Hematopoietic multipotent progenitor cell treated with erythropoietin and hydrocortisone succinate and interleukin-3 and kit ligand, for 8 days (in vitro differentiated cells): ENCODE results near the gene IQSEC1.
"Not testable (repeated sequence)": the region's sequence is repeated elsewhere in the genome, so short reads cannot be mapped to it uniquely, and the experiment has no call there.

Experiments
- DNase-seq: peaks from one replicate; pipeline ENCODE4 v3.0.0-alpha.2; 2015

IQSEC1 gene

GRCh38 chr3:12884790-12885582, 188.2 kb downstream of the IQSEC1 start:
- no peak for DNase-seq

- no peak for DNase-seq
Measured at GRCh38 chr3:12884186-12884680, 189.0 kb downstream of the IQSEC1 start.

GRCh38 chr3:12882336-12883310, 190.6 kb downstream of the IQSEC1 start:
- no peak for DNase-seq

- not testable (repeated sequence) for DNase-seq
Measured at GRCh38 chr3:12881858-12882257, 191.4 kb downstream of the IQSEC1 start.

GRCh38 chr3:12879191-12879815, 193.9 kb downstream of the IQSEC1 start:
- peak; percentile 55 for DNase-seq

GRCh38 chr3:12878758-12879157, 194.5 kb downstream of the IQSEC1 start:
- peak; percentile 87 for DNase-seq

GRCh38 chr3:12878141-12878574, 195.1 kb downstream of the IQSEC1 start:
- DNase-seq = peak; percentile 59

GRCh38 chr3:12877040-12877439, 196.2 kb downstream of the IQSEC1 start:
- DNase-seq = no peak

GRCh38 chr3:12875857-12876836, 197.1 kb downstream of the IQSEC1 start:
- DNase-seq = peak; percentile 77

GRCh38 chr3:12871404-12871983, 201.7 kb downstream of the IQSEC1 start:
- DNase-seq = no peak

GRCh38 chr3:12870942-12871341, 202.3 kb downstream of the IQSEC1 start:
- no peak for DNase-seq

GRCh38 chr3:12869035-12869621, 204.1 kb downstream of the IQSEC1 start:
- DNase-seq = no peak

- DNase-seq = peak; percentile 90
Measured at GRCh38 chr3:12868039-12869034, 204.9 kb downstream of the IQSEC1 start.

- no peak for DNase-seq
Measured at GRCh38 chr3:12866836-12867235, 206.4 kb downstream of the IQSEC1 start.

GRCh38 chr3:12865271-12865670, 208.0 kb downstream of the IQSEC1 start:
- no peak for DNase-seq

- DNase-seq = no peak
Measured at GRCh38 chr3:12862387-12862786, 210.8 kb downstream of the IQSEC1 start.

GRCh38 chr3:12861611-12862010, 211.6 kb downstream of the IQSEC1 start:
- DNase-seq = no peak

GRCh38 chr3:12859840-12860239, 213.4 kb downstream of the IQSEC1 start:
- no peak for DNase-seq

GRCh38 chr3:12856626-12857025, 216.6 kb downstream of the IQSEC1 start:
- no peak for DNase-seq

- no peak for DNase-seq
Measured at GRCh38 chr3:12854565-12854964, 218.7 kb downstream of the IQSEC1 start.
